Measurements from ENCODE around the gene TVP23C. TPM values are rescaled to one million over a fixed set of nuclear protein-coding genes. Genes with fewer than 3 reads are reported as not detected.
"Not testable (repeated sequence)": the region's sequence is repeated elsewhere in the genome, so short reads cannot be mapped to it uniquely, and the experiment has no call there.

TVP23C gene
- total RNA-seq, 1 donor from 2014 or later, result 24.2 TPM

GRCh38 chr17:15533122-15533521 is 30.2 kb downstream of the TVP23C start:
- not testable (repeated sequence) for DNase-seq (ENCODE audit: extremely low read depth, low read depth, low spot score)

- DNase-seq (ENCODE audit: extremely low read depth, low read depth, low spot score), result not testable (repeated sequence)
Observed at GRCh38 chr17:15526292-15527218, 36.7 kb downstream of the TVP23C start.

- DNase-seq (ENCODE audit: extremely low read depth, low read depth, low spot score), result not testable (repeated sequence)
Observed at GRCh38 chr17:15524990-15525985, 38.0 kb downstream of the TVP23C start.

GRCh38 chr17:15516150-15516549 is 47.1 kb downstream of the TVP23C start:
- DNase-seq (ENCODE audit: extremely low read depth, low read depth, low spot score), result no peak

- no peak for DNase-seq (ENCODE audit: extremely low read depth, low read depth, low spot score)
Observed at GRCh38 chr17:15514469-15514868, 48.8 kb downstream of the TVP23C start.

GRCh38 chr17:15513856-15514459 is 49.3 kb downstream of the TVP23C start:
- DNase-seq (ENCODE audit: extremely low read depth, low read depth, low spot score), result no peak

- DNase-seq (ENCODE audit: extremely low read depth, low read depth, low spot score), result no peak
Observed at GRCh38 chr17:15513058-15513791, 50.1 kb downstream of the TVP23C start.

- no peak for DNase-seq (ENCODE audit: extremely low read depth, low read depth, low spot score)
Observed at GRCh38 chr17:15512071-15512709, 51.1 kb downstream of the TVP23C start.

- DNase-seq (ENCODE audit: extremely low read depth, low read depth, low spot score), result no peak
Observed at GRCh38 chr17:15511142-15511541, 52.1 kb downstream of the TVP23C start.

- no peak for DNase-seq (ENCODE audit: extremely low read depth, low read depth, low spot score)
Observed at GRCh38 chr17:15510361-15510760, 52.9 kb downstream of the TVP23C start.

- DNase-seq (ENCODE audit: extremely low read depth, low read depth, low spot score), result no peak
Observed at GRCh38 chr17:15509095-15509494, 54.2 kb downstream of the TVP23C start.

GRCh38 chr17:15508466-15508865 is 54.8 kb downstream of the TVP23C start:
- DNase-seq (ENCODE audit: extremely low read depth, low read depth, low spot score), result no peak

- no peak for DNase-seq (ENCODE audit: extremely low read depth, low read depth, low spot score)
Observed at GRCh38 chr17:15507896-15508295, 55.4 kb downstream of the TVP23C start.

- DNase-seq (ENCODE audit: extremely low read depth, low read depth, low spot score), result no peak
Observed at GRCh38 chr17:15507001-15507400, 56.3 kb downstream of the TVP23C start.

- DNase-seq (ENCODE audit: extremely low read depth, low read depth, low spot score), result not testable (repeated sequence)
Observed at GRCh38 chr17:15505708-15506107, 57.6 kb downstream of the TVP23C start.

- DNase-seq (ENCODE audit: extremely low read depth, low read depth, low spot score), result no peak
Observed at GRCh38 chr17:15503731-15504130, 59.6 kb downstream of the TVP23C start.

GRCh38 chr17:15502369-15503112 is 60.7 kb downstream of the TVP23C start:
- DNase-seq (ENCODE audit: extremely low read depth, low read depth, low spot score), result no peak

- DNase-seq (ENCODE audit: extremely low read depth, low read depth, low spot score), result no peak
Observed at GRCh38 chr17:15501793-15502192, 61.5 kb downstream of the TVP23C start.

GRCh38 chr17:15501282-15501681 is 62.0 kb downstream of the TVP23C start:
- no peak for DNase-seq (ENCODE audit: extremely low read depth, low read depth, low spot score)
